SK-MEL-5 (cell line): Measurements from ENCODE around the gene APBA2. TPM values are rescaled to one million over a fixed set of nuclear protein-coding genes. Genes with fewer than 3 reads are reported as not detected.
A peak's percentile ranks its signal among the peaks of the same experiment; 100 is the strongest.

Experiments
- DNase-seq: peaks from one replicate; pipeline ENCODE4 v3.0.0-alpha.2; 2016; ENCODE audit warnings: low read depth, low spot score
- in situ Hi-C: cut with HindIII; loops from 2 replicates; pipeline ENCODE4 v1.10.0; 2016; ENCODE audit warnings: low sequenced_read_pairs, high pct_unique_total_duplicates, low pct_unique_long_range_greater_than_20kb
- total RNA-seq: library from RNA; depleted of rRNA; stranded (reverse); fragments of >200 nt; shearing (Covaris generic); gene quantifications from 2 replicates; pipeline ENCODE4 v1.2.3, GENCODE V29; 2014

The APBA2 gene
- total RNA-seq, 1 experiment from 2014 or later = 24.6 TPM

- in situ Hi-C loops = no loop called here
- no peak for DNase-seq
Observed at GRCh38 chr15:28980709-28981350, 95.1 kb downstream of the APBA2 start.

GRCh38 chr15:28981351-28981720 lies 95.6 kb downstream of the APBA2 start:
- DNase-seq = no peak
- in situ Hi-C loops = no loop called here

GRCh38 chr15:28981921-28982320 lies 96.1 kb downstream of the APBA2 start:
- no peak for DNase-seq
- in situ Hi-C loops = no loop called here

GRCh38 chr15:28982886-28983285 lies 97.1 kb downstream of the APBA2 start:
- in situ Hi-C loops = no loop called here
- no peak for DNase-seq

- no peak for DNase-seq
- in situ Hi-C loops = no loop called here
Observed at GRCh38 chr15:28983432-28984311, 97.9 kb downstream of the APBA2 start.

- peak; percentile 10 for DNase-seq
- in situ Hi-C loops = no loop called here
Observed at GRCh38 chr15:28984421-28985315, 98.9 kb downstream of the APBA2 start.

GRCh38 chr15:28985316-28985645 lies 99.5 kb downstream of the APBA2 start:
- in situ Hi-C loops = no loop called here
- DNase-seq = no peak

GRCh38 chr15:28985691-28986090 lies 99.9 kb downstream of the APBA2 start:
- in situ Hi-C loops = no loop called here
- no peak for DNase-seq

- no peak for DNase-seq
- in situ Hi-C loops = no loop called here
Observed at GRCh38 chr15:28986108-28986507, 100.3 kb downstream of the APBA2 start.

- in situ Hi-C loops = no loop called here
- no peak for DNase-seq
Observed at GRCh38 chr15:28986726-28987125, 101.0 kb downstream of the APBA2 start.

GRCh38 chr15:28987337-28987736 lies 101.6 kb downstream of the APBA2 start:
- in situ Hi-C loops = no loop called here
- no peak for DNase-seq

GRCh38 chr15:28989239-28989830 lies 103.6 kb downstream of the APBA2 start:
- DNase-seq = peak; percentile 26
- in situ Hi-C loops = no loop called here

- in situ Hi-C loops = no loop called here
- no peak for DNase-seq
Observed at GRCh38 chr15:28989896-28990295, 104.1 kb downstream of the APBA2 start.

GRCh38 chr15:28990390-28990789 lies 104.6 kb downstream of the APBA2 start:
- DNase-seq = no peak
- in situ Hi-C loops = no loop called here

- in situ Hi-C loops = no loop called here
- no peak for DNase-seq
Observed at GRCh38 chr15:28991236-28992171, 105.7 kb downstream of the APBA2 start.

GRCh38 chr15:28992336-28992864 lies 106.6 kb downstream of the APBA2 start:
- DNase-seq = no peak
- in situ Hi-C loops = no loop called here
